Lung (tissue), 12 donors: Measurements from ENCODE around the gene B4GALT2. TPM values are rescaled to one million over a fixed set of nuclear protein-coding genes. Genes with fewer than 3 reads are reported as not detected.

Experiments
- ATAC-seq: fragments of 200-7000 bp; cut with Tn5 transposase; one replicate; pipeline ENCODE4 v1.9.1; 2020; ENCODE audit warnings: moderate number of reproducible peaks; ENCODE audit not compliant: insufficient read depth, low FRiP score
- DNase-seq, 3 donors: peaks; one replicate each; pipeline ENCODE4 v3.0.0-alpha.2; 2013 to 2017
- H3K27ac ChIP-seq, 2 donors: one replicate each; pipeline ENCODE4 v1.5.1; 2013; ENCODE audit warnings: mild to moderate bottlenecking in 2 of 2, moderate library complexity in 2 of 2, control low read depth in 1 of 2, inconsistent platforms in 1 of 2, low read depth in 1 of 2, low read length in 1 of 2
- H3K27me3 ChIP-seq, 3 donors: one replicate each; pipeline ENCODE4 v1.5.1; 2013; ENCODE audit warnings: low read length in 2 of 3; ENCODE audit not compliant: control insufficient read depth in 3 of 3, insufficient read depth in 3 of 3
- H3K36me3 ChIP-seq, 4 donors: one replicate each; pipeline ENCODE4 v1.5.1; 2013; ENCODE audit warnings: low read length in 4 of 4, mild to moderate bottlenecking in 1 of 4, moderate library complexity in 1 of 4; ENCODE audit not compliant: control insufficient read depth in 4 of 4, insufficient read depth in 4 of 4
- H3K4me1 ChIP-seq, 5 donors: one replicate each; pipeline ENCODE4 v1.5.1; 2013; ENCODE audit warnings: low read length in 5 of 5, mild to moderate bottlenecking in 2 of 5, moderate library complexity in 1 of 5; ENCODE audit not compliant: control insufficient read depth in 5 of 5, insufficient read depth in 5 of 5
- H3K4me3 ChIP-seq: one replicate; pipeline ENCODE4 v1.5.1; 2013; ENCODE audit warnings: mild to moderate bottlenecking, control low read depth, moderate library complexity
- H3K9ac ChIP-seq, 2 donors: one replicate each; pipeline ENCODE4 v1.5.1; 2013; ENCODE audit warnings: low read length in 2 of 2, control low read depth in 1 of 2; ENCODE audit not compliant: insufficient read depth in 1 of 2
- H3K9me3 ChIP-seq, 4 donors: one replicate each; pipeline ENCODE4 v1.5.1; 2013; ENCODE audit warnings: low read length in 3 of 4, mild to moderate bottlenecking in 1 of 4, moderate library complexity in 1 of 4; ENCODE audit not compliant: control insufficient read depth in 4 of 4, insufficient read depth in 3 of 4
- CTCF ChIP-seq: IDR thresholded peaks from 2 replicates; pipeline ENCODE4 v1.5.1; 2012; ENCODE audit warnings: mild to moderate bottlenecking; ENCODE audit errors: control extremely low read depth, extremely low read depth
- WGBS, 2 donors: extraction: QIAGEN DNeasy Blood & Tissue Kit; methylation state at CpG; one replicate each; pipeline ENCODE4 v1.1.7; 2013; 5-methylcytosine and 5-hydroxymethylcytosine counted together
- polyA plus RNA-seq, 2 donors: library from polyadenylated mRNA; stranded (reverse); fragments of 200-250 nt; gene quantifications; one replicate each; pipeline ENCODE4 v1.2.1, GENCODE V29; 2013
- total RNA-seq, 2 donors: library from RNA; depleted of rRNA in 1 of 2; stranded (reverse); fragments of >200 nt in 1 of 2; gene quantifications; one replicate each; pipeline ENCODE4 v1.2.1, GENCODE V29; 2014 to 2021
- donor health status: control.
- donor health status: control.
- donor health status: Bipolar disorder and iron deficiency.
- donor health status: healthy.
- donor health status: DM: yes; HTN: yes; CAD: no.

B4GALT2 gene
- total and polyA plus RNA-seq, 4 donors = 13.6 to 40.9 (median 30.5) TPM

GRCh38 chr1:43995984-43996732 lies 17.1 kb downstream of the B4GALT2 start:
- H3K4me1 ChIP-seq = peaks cover 0 to 12% (median 6%) of the 10 kb centered on the region in 5 donors
- H3K36me3 ChIP-seq = peaks cover 0 to 10% (median 3%) of the 10 kb centered on the region in 4 donors
- no peak for ATAC-seq
- H3K9me3 ChIP-seq = no peaks in the 10 kb centered on the region
- TF ChIP-seq CTCF = no peak
- no peak overlapping the region for H3K9ac ChIP-seq
- H3K4me3 ChIP-seq = no peak overlapping the region
- 89 to 92% methylated on average over 21 of the region's 21 CpGs for WGBS, 2 donors
- H3K27ac ChIP-seq = no peak overlapping the region
- DNase-seq = no peak
- H3K27me3 ChIP-seq = no peaks in the 10 kb centered on the region

- Histone ChIP-seq H3K27me3 (no peaks in the 10 kb centered on the region), H3K36me3 (peaks cover 0 to 10% (median 3%) of the 10 kb centered on the region in 4 donors), H3K9me3 (no peaks in the 10 kb centered on the region), H3K4me1 (peaks cover 0 to 12% (median 6%) of the 10 kb centered on the region in 5 donors), H3K27ac (no peak overlapping the region), H3K9ac (no peak overlapping the region), H3K4me3 (no peak overlapping the region)
- 81 to 88% methylated on average over 6 of the region's 6 CpGs for WGBS, 2 donors
- no peak for TF ChIP-seq CTCF
- DNase-seq (no peak), ATAC-seq (no peak)
These were observed 17.7 kb downstream of the B4GALT2 start for GRCh38 chr1:43996733-43997115.

- Histone ChIP-seq H3K9me3 (no peaks in the 10 kb centered on the region), H3K9ac (no peak overlapping the region), H3K4me3 (no peak overlapping the region), H3K36me3 (peaks cover 0 to 10% (median 3%) of the 10 kb centered on the region in 4 donors), H3K27me3 (no peaks in the 10 kb centered on the region), H3K4me1 (peaks cover 0 to 12% (median 3%) of the 10 kb centered on the region in 5 donors), H3K27ac (no peak overlapping the region)
- WGBS, 2 donors = 81 to 90% methylated on average over 21 to 22 of the region's 22 CpGs
- ATAC-seq = no peak
- no peak for DNase-seq
- TF ChIP-seq CTCF = no peak
These were observed 18.4 kb downstream of the B4GALT2 start for GRCh38 chr1:43997295-43997999.
